Measurements from ENCODE around the gene MSL1.

The MSL1 gene

GRCh38 chr17:40113907-40114245 lies 7.9 kb upstream of the MSL1 start:
- no peak for TF ChIP-seq CTCF (conservative IDR thresholded peaks at IDR 0.05; ENCODE audit: low read depth, low read length)
- H3K4me3 ChIP-seq (ENCODE audit: low read length) = peak overlapping the region; percentile 49
- no peak for DNase-seq (ENCODE audit: low read depth)

GRCh38 chr17:40115101-40115436 lies 6.7 kb upstream of the MSL1 start:
- DNase-seq (ENCODE audit: low read depth) = no peak
- TF ChIP-seq CTCF (conservative IDR thresholded peaks at IDR 0.05; ENCODE audit: low read depth, low read length) = no peak

GRCh38 chr17:40122136-40122998 lies 596 bp downstream of the MSL1 start:
- peak; percentile 15 for TF ChIP-seq CTCF (conservative IDR thresholded peaks at IDR 0.05; ENCODE audit: low read depth, low read length)
- no peak for DNase-seq (ENCODE audit: low read depth)
- peak overlapping the region; percentile 97 for H3K4me3 ChIP-seq (ENCODE audit: low read length)

More at GRCh38 chr17:40115101-40115436, 6.7 kb upstream of the MSL1 start:
- no peak overlapping the region for H3K4me3 ChIP-seq (ENCODE audit: low read length)

GRCh38 chr17:40122999-40123810 lies 1.4 kb downstream of the MSL1 start:
- DNase-seq (ENCODE audit: low read depth) = no peak
- H3K4me3 ChIP-seq (ENCODE audit: low read length) = peak overlapping the region; percentile 97
- no peak for TF ChIP-seq CTCF (conservative IDR thresholded peaks at IDR 0.05; ENCODE audit: low read depth, low read length)

GRCh38 chr17:40123811-40124114 lies 2.0 kb downstream of the MSL1 start:
- peak overlapping the region; percentile 97 for H3K4me3 ChIP-seq (ENCODE audit: low read length)
- no peak for TF ChIP-seq CTCF (conservative IDR thresholded peaks at IDR 0.05; ENCODE audit: low read depth, low read length)
- no peak for DNase-seq (ENCODE audit: low read depth)

GRCh38 chr17:40124279-40125141 lies 2.7 kb downstream of the MSL1 start:
- DNase-seq (ENCODE audit: low read depth) = no peak
- H3K4me3 ChIP-seq (ENCODE audit: low read length) = peak overlapping the region; percentile 97
- no peak for TF ChIP-seq CTCF (conservative IDR thresholded peaks at IDR 0.05; ENCODE audit: low read depth, low read length)

Measured in retinal pigment epithelial cell (primary cell).